Esophagus (tissue), 2 donors: Measurements from ENCODE around the gene ABCA1. TPM values are rescaled to one million over a fixed set of nuclear protein-coding genes. Genes with fewer than 3 reads are reported as not detected.

Source experiments
- H3K27ac ChIP-seq, 2 donors: one replicate each; pipeline ENCODE4 v1.5.1; 2013; ENCODE audit warnings: low read depth in 2 of 2, mild to moderate bottlenecking in 2 of 2, inconsistent platforms in 1 of 2, low read length in 1 of 2, moderate library complexity in 1 of 2
- H3K27me3 ChIP-seq, 2 donors: one replicate each; pipeline ENCODE4 v1.6.1; 2013; ENCODE audit warnings: low read length in 2 of 2, control low read depth in 1 of 2, mild to moderate bottlenecking in 1 of 2; ENCODE audit not compliant: insufficient read depth in 2 of 2, control insufficient read depth in 1 of 2
- H3K36me3 ChIP-seq, 2 donors: one replicate each; pipeline ENCODE4 v1.6.1; 2013; ENCODE audit warnings: low read length in 1 of 2; ENCODE audit not compliant: control insufficient read depth in 2 of 2, insufficient read depth in 2 of 2
- H3K4me1 ChIP-seq, 2 donors: one replicate each; pipeline ENCODE4 v1.6.1; 2013; ENCODE audit warnings: low read length in 1 of 2; ENCODE audit not compliant: control insufficient read depth in 2 of 2, insufficient read depth in 2 of 2
- H3K4me3 ChIP-seq, 2 donors: one replicate each; pipeline ENCODE4 v1.5.1; 2013; ENCODE audit warnings: low read length in 2 of 2, mild to moderate bottlenecking in 2 of 2, low read depth in 1 of 2, moderate library complexity in 1 of 2
- H3K9me3 ChIP-seq, 2 donors: one replicate each; pipeline ENCODE4 v1.6.1; 2013; ENCODE audit warnings: mild to moderate bottlenecking in 2 of 2, low read depth in 1 of 2, low read length in 1 of 2, moderate library complexity in 1 of 2; ENCODE audit not compliant: control insufficient read depth in 2 of 2, insufficient read depth in 1 of 2
- WGBS, 2 donors: extraction: QIAGEN DNeasy Blood & Tissue Kit; methylation state at CpG; one replicate each; pipeline ENCODE4 v1.1.7; 2013; 5-methylcytosine and 5-hydroxymethylcytosine counted together
- polyA plus RNA-seq, 2 donors: library from polyadenylated mRNA; stranded (reverse); fragments of 200-250 nt; gene quantifications; one replicate each; pipeline ENCODE4 v1.2.3, GENCODE V29; 2013
- donor health status: healthy with polysubstance abuse.
- donor health status: Bipolar disorder and iron deficiency.

The ABCA1 gene
- polyA plus RNA-seq, 2 donors: 2.7 to 2.9 TPM

DNA sequence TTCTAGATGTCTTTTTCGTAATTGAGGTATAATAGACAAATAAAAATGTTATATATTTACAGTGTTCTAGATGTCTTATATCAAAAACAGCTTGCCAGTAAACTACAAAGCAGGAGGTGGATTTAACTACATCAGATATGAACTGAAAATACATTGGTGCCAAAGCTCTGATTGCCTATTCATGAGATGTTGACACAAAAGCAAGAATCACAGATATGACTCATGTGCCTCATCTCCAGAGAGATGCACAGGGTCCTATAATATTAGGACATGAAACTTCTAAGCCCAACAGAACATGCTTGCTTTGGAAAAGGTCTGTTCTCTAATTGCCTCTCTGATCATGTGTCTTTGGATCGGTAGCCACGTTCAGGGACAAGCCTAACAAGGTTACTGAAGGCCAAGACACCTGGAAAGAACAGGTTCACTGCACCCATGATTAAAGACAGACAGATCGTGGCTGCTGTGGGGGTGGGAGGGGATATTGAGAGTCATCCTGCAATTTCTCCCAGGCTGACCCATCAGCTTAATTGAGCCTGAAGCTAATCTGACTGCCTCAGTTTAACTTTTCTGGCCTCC is 16.8 kb downstream of the ABCA1 start:
- Histone ChIP-seq H3K27me3 (no peaks in the 10 kb centered on the region), H3K9me3 (no peaks in the 10 kb centered on the region), H3K27ac (no peak overlapping the region), H3K4me1 (peaks cover 6 to 12% of the 10 kb centered on the region in 2 donors), H3K36me3 (no peaks in the 10 kb centered on the region), H3K4me3 (no peak overlapping the region)
- 53 to 54% methylated on average over 4 of the region's 4 CpGs for WGBS, 2 donors

DNA sequence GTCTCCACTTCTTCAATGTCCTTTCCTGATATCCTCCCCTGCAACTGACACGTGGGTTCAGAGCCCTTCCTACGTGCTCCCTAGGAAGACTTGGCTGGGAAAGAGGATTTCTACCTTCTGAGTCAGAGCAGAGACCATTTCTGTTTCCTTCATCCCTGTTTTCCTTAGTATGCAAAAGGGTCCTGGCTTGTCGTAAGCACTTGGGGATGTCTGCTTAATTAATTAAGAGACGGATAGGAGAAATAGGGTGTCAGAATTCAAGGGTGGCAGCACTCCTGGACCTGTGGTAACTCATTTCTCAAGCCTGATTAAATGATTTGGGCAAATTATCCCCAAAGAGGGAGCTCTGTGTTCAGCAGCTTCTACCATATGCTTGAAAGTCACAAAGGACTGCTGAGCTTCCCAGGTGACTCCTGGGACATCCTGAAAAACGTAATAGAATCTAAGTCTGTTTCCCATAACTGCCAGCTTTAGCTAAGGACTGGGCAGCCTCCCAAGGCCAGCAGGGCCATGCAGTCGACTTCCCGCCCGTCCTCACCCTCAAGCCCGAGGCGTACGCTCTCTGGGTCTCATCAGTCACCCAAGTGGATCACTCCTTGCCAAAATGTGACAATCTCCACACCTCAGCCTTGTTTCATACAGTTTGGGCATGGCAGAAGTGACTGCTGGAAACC is 20.5 kb downstream of the ABCA1 start:
- Histone ChIP-seq H3K4me1 (peaks cover 6 to 12% of the 10 kb centered on the region in 2 donors), H3K4me3 (no peak overlapping the region)

DNA sequence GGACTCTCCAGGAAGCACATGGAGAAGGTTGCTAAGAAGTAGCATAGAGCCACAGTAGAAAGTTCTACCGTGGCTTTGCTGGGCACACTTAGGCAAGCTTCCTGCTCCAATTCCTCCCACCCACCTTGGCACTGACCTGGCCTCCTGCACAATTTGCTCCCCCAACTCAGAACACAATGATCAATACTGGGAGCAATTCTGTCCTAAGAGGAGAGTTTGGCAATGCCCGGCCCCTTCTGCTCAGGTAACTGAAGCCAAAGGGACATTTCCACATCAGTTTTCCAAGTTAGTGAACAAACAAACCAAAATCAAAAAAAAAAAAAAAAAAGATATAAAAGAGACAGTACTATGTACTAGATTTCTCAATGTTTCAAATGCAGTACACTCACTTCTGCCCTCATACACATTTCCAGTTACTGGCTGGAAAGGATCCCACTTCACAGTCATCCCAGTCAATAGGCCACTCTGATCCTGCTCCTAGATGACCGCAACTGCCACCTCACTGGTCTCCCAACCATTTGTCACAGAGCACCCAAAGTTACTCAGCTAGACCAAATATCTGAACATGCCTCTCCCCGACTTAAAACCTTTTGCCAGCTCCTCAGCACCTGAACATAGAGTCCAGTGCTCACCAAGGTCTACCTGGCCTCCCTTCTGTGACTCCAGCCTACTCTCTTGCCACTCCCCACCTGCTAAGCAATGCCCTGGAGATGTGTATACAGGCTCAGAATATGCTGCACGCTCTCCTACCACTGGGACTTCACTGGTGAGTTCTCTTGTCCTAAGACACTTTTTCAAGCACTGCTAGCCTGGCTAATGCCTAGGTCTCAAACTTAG is 21.3 kb downstream of the ABCA1 start:
- Histone ChIP-seq H3K4me3 (no peak overlapping the region), H3K27ac (peak overlapping the region; percentile 40 to 77), H3K36me3 (no peaks in the 10 kb centered on the region), H3K9me3 (no peaks in the 10 kb centered on the region), H3K27me3 (no peaks in the 10 kb centered on the region), H3K4me1 (peaks cover 6 to 12% of the 10 kb centered on the region in 2 donors)
- 69 to 79% methylated on average over 5 of the region's 5 CpGs for WGBS, 2 donors

More for the DNA sequence above, 20.5 kb downstream of the ABCA1 start:
- no peaks in the 10 kb centered on the region for H3K9me3 ChIP-seq
- 28 to 42% methylated on average over 11 of the region's 11 CpGs for WGBS, 2 donors
- peak overlapping the region; percentile 40 to 69 for H3K27ac ChIP-seq
- no peaks in the 10 kb centered on the region for H3K27me3 ChIP-seq
- no peaks in the 10 kb centered on the region for H3K36me3 ChIP-seq

DNA sequence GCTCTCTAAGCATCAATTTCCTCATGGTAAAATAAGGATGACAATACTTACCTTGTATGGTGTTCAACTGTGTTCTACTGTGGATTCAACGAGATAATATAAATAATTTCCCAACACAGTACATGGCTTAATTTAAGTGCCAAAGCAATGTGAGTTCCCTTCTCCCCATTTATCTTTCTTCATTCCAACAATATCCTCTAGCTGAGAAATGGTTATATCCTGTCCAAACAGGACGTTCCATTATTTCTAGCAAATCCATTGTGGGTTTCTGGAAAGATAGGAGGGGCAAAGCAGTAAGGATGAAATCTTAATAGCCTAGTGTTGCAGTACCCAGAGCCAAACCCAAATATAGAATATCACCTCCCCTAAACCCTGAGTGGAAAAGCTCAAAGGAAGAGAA is 22.0 kb downstream of the ABCA1 start:
- H3K4me3 ChIP-seq: no peak overlapping the region
- 35 to 40% methylated on average over 2 of the region's 2 CpGs for WGBS, 2 donors
- peaks cover 5 to 7% of the 10 kb centered on the region in 2 donors for H3K4me1 ChIP-seq
- H3K36me3 ChIP-seq: peaks cover 0 to 4% of the 10 kb centered on the region in 2 donors
- H3K27ac ChIP-seq: peak overlapping the region in 1 of 2 donors; percentile 49
- no peaks in the 10 kb centered on the region for H3K9me3 ChIP-seq
- no peaks in the 10 kb centered on the region for H3K27me3 ChIP-seq

DNA sequence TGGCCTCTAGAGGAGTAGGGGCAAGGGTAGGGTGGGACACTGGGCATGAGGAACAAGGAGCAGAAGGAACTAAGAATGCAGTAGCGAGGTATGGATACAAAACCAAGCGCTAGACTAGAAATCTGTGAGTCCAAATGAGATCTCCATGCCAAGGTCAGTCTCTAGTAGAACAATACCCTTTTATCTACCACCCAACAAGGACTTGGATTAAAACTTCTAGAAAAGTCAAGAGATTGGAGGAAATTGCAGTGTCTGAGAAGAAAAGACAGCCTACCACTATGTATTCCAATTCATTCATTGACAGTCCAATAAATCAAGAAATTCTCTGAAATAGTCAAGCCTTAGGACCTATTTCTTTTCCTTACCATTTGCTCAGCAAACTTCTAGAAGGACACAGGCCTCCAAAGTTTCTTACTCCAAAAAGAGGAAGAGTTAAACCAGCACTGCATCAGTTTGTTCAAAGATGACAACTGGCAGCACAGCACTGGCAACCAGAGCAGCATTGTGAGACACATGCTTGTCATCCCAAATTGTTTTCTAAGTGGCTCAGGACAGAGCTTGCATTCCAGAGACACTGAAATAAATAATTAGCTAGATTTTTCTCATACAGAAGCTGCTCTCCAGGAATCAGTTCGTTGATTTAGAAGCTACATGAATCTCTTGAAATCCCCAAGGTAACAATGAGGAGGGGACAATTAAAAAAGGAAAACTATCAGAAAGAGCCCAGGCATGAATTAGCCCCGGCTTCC is 22.6 kb downstream of the ABCA1 start:
- Histone ChIP-seq H3K4me3 (no peak overlapping the region), H3K27me3 (no peaks in the 10 kb centered on the region), H3K27ac (peak overlapping the region in 1 of 2 donors; percentile 49), H3K4me1 (peaks cover 5 to 7% of the 10 kb centered on the region in 2 donors), H3K36me3 (peaks cover 0 to 4% of the 10 kb centered on the region in 2 donors), H3K9me3 (no peaks in the 10 kb centered on the region)
- WGBS, 2 donors: 68 to 73% methylated on average over 4 of the region's 4 CpGs

DNA sequence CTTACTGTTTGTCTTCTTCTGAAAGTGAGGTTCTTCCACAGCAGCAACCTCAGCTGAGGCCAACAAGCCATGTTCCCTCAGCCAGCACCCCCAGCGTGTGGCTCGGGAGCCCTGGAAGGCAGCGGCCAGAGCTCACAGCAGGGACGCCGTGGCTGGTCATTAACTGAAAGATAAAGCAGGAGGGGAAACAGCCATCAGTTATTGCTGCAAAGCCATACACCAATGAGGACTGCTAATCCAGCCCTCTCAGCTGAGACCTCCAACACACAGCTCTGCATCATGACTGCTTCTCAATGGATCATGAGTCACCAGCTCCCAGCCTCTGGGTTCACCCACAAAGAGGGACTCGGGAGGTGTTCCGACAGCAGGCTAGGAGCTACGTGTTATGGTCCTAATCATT is 24.3 kb downstream of the ABCA1 start:
- Histone ChIP-seq H3K9me3 (no peaks in the 10 kb centered on the region), H3K4me3 (no peak overlapping the region), H3K27ac (no peak overlapping the region), H3K36me3 (peaks cover 0 to 6% of the 10 kb centered on the region in 2 donors), H3K27me3 (no peaks in the 10 kb centered on the region), H3K4me1 (peaks cover 5 to 7% of the 10 kb centered on the region in 2 donors)
- 80 to 88% methylated on average over 8 of the region's 8 CpGs for WGBS, 2 donors

DNA sequence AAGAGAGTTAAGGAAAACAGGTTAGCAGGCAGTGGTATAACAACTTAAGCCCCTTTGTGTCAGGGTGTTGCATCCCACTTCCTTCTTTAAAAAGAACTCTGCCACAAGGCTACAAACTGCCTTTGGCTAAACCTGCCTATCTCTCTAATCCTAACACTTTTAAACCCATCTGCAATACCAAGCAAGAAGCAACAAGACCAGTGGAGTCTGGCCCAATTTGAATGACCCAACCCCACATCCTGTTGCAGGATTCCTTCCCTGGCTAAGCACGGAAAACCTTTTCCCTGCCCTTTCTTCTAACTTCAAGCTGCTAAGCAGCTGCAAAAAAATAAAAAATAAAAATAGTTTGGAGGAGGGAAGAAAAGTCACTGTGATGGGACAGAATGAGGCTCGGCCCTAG is 27.1 kb downstream of the ABCA1 start:
- Histone ChIP-seq H3K9me3 (no peaks in the 10 kb centered on the region), H3K4me1 (peaks cover 0 to 3% of the 10 kb centered on the region in 2 donors), H3K27me3 (no peaks in the 10 kb centered on the region), H3K36me3 (peaks cover 0 to 6% of the 10 kb centered on the region in 2 donors), H3K4me3 (no peak overlapping the region), H3K27ac (peak overlapping the region in 1 of 2 donors; percentile 10)
- WGBS, 2 donors: 33 to 49% methylated on average over 2 of the region's 2 CpGs

DNA sequence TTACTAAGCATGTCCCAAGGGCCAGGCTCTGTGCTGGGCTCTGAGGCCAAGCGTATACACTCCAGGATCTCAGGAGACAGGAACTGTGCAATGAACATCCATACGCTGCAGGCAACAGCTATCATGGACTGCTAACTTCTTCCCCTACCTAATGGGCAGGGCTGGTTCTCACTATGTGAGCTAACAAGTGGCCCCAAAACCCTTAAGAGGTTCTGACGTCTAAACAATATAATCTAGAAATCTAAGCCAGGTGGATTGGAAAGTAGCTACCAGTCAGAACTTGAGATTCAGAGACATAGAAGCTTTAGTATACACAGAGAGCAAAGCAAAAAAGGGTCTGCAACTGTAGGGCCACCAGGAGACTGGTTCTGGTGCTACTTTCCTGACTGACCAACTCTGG is 27.6 kb downstream of the ABCA1 start:
- Histone ChIP-seq H3K27ac (no peak overlapping the region), H3K4me1 (peaks cover 0 to 5% of the 10 kb centered on the region in 2 donors), H3K9me3 (no peaks in the 10 kb centered on the region), H3K27me3 (no peaks in the 10 kb centered on the region), H3K36me3 (peaks cover 0 to 6% of the 10 kb centered on the region in 2 donors), H3K4me3 (no peak overlapping the region)
- 74 to 75% methylated on average over 3 of the region's 3 CpGs for WGBS, 2 donors

DNA sequence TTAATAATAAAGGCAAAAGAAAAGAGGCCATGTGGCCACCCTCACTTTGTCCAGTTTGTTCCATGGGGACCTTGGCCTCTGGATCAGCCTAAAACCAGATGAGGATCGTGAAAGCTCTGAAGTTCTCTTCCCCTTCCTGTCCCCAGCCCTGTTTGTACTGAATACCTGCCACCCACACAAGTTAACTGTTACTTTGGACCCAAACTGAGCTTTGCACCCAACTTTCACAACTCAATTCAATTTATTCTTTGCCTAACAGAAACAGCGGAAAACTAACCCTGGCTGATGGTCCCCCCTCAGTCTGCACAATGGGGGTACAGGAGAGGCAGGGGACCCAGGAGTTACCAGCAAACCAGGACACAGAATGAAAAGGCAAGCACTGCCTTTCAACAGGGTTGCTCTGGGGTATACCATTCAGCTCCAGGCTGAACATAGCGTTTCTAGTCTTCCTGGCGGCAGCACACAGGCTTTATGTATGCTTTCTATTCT is 28.2 kb downstream of the ABCA1 start:
- no peaks in the 10 kb centered on the region for H3K27me3 ChIP-seq
- 78 to 90% methylated on average over 4 of the region's 4 CpGs for WGBS, 2 donors
- peaks cover 0 to 5% of the 10 kb centered on the region in 2 donors for H3K4me1 ChIP-seq
- H3K36me3 ChIP-seq: peaks cover 0 to 6% of the 10 kb centered on the region in 2 donors
- no peak overlapping the region for H3K4me3 ChIP-seq
- no peaks in the 10 kb centered on the region for H3K9me3 ChIP-seq
- H3K27ac ChIP-seq: no peak overlapping the region
